Measurements from ENCODE around the gene FARS2. TPM values are rescaled to one million over a fixed set of nuclear protein-coding genes. Genes with fewer than 3 reads are reported as not detected.

The FARS2 gene
- polyA plus RNA-seq, 1 donor from 2014 or later: 11.9 TPM

GRCh38 chr6:5704708-5705107 is 443.4 kb downstream of the FARS2 start:
- no peaks in the 10 kb centered on the region for H3K27me3 ChIP-seq (ENCODE audit: insufficient read depth, low read depth, low read length)
- no peak for TF ChIP-seq SMC3 (conservative IDR thresholded peaks at IDR 0.05; ENCODE audit: poor library complexity)
- no peak for TF ChIP-seq MXI1 (conservative IDR thresholded peaks at IDR 0.05; ENCODE audit: poor library complexity, severe bottlenecking)
- no peak for TF ChIP-seq EP300 (conservative IDR thresholded peaks at IDR 0.05; ENCODE audit: poor library complexity, severe bottlenecking)
- TF ChIP-seq REST (IDR thresholded peaks at IDR 0.05; ENCODE audit: borderline replicate concordance): no peak
- no peak for TF ChIP-seq EZH2 (IDR thresholded peaks at IDR 0.05; ENCODE audit: borderline replicate concordance, insufficient read depth, low read length, poor library complexity, severe bottlenecking)
- TF ChIP-seq CTCF (IDR thresholded peaks at IDR 0.05; ENCODE audit: poor library complexity, severe bottlenecking): no peak
- no peaks in the 10 kb centered on the region for H4K20me1 ChIP-seq (ENCODE audit: insufficient read depth)
- H3K4me3 ChIP-seq (ENCODE audit: low read length): no peak overlapping the region
- H2AFZ ChIP-seq (ENCODE audit: low read depth, low read length): no peak overlapping the region
- no peaks in the 10 kb centered on the region for H3K9me2 ChIP-seq (ENCODE audit: insufficient read depth, low read length)
- H3K36me3 ChIP-seq (ENCODE audit: insufficient read depth, low read length): no peaks in the 10 kb centered on the region
- H3K9me3 ChIP-seq (ENCODE audit: low read length): no peaks in the 10 kb centered on the region
- H3K27ac ChIP-seq (ENCODE audit: low read length): no peak overlapping the region
- H3F3A ChIP-seq (ENCODE audit: insufficient read depth, low read length, poor library complexity, severe bottlenecking): no peaks in the 10 kb centered on the region
- H3K4me2 ChIP-seq (ENCODE audit: low read length): no peak overlapping the region
- no peak overlapping the region for H3K9ac ChIP-seq (ENCODE audit: low read length)
- no peaks in the 10 kb centered on the region for H3K79me2 ChIP-seq (replicated peaks; ENCODE audit: insufficient read depth, low read length)

GRCh38 chr6:5705252-5705651 is 443.9 kb downstream of the FARS2 start:
- no peak overlapping the region for H3K4me3 ChIP-seq (ENCODE audit: low read length)
- no peaks in the 10 kb centered on the region for H3K9me3 ChIP-seq (ENCODE audit: low read length)
- H2AFZ ChIP-seq (ENCODE audit: low read depth, low read length): no peak overlapping the region
- H4K20me1 ChIP-seq (ENCODE audit: insufficient read depth): no peaks in the 10 kb centered on the region
- H3F3A ChIP-seq (ENCODE audit: insufficient read depth, low read length, poor library complexity, severe bottlenecking): no peaks in the 10 kb centered on the region
- no peak overlapping the region for H3K4me2 ChIP-seq (ENCODE audit: low read length)
- H3K36me3 ChIP-seq (ENCODE audit: insufficient read depth, low read length): no peaks in the 10 kb centered on the region
- H3K27ac ChIP-seq (ENCODE audit: low read length): no peak overlapping the region
- no peaks in the 10 kb centered on the region for H3K79me2 ChIP-seq (replicated peaks; ENCODE audit: insufficient read depth, low read length)
- no peak overlapping the region for H3K9ac ChIP-seq (ENCODE audit: low read length)
- TF ChIP-seq RAD21 (conservative IDR thresholded peaks at IDR 0.05) (no peak), CTCF (IDR thresholded peaks at IDR 0.05; ENCODE audit: poor library complexity, severe bottlenecking) (no peak), EZH2 (IDR thresholded peaks at IDR 0.05; ENCODE audit: borderline replicate concordance, insufficient read depth, low read length, poor library complexity, severe bottlenecking) (no peak), EP300 (conservative IDR thresholded peaks at IDR 0.05; ENCODE audit: poor library complexity, severe bottlenecking) (no peak), POLR2AphosphoS5 (IDR thresholded peaks at IDR 0.05) (no peak), SMC3 (conservative IDR thresholded peaks at IDR 0.05; ENCODE audit: poor library complexity) (no peak), MXI1 (conservative IDR thresholded peaks at IDR 0.05; ENCODE audit: poor library complexity, severe bottlenecking) (no peak), REST (IDR thresholded peaks at IDR 0.05; ENCODE audit: borderline replicate concordance) (no peak), TAF1 (IDR thresholded peaks at IDR 0.05; ENCODE audit: low read depth) (no peak)
- no peaks in the 10 kb centered on the region for H3K9me2 ChIP-seq (ENCODE audit: insufficient read depth, low read length)
- no peaks in the 10 kb centered on the region for H3K27me3 ChIP-seq (ENCODE audit: insufficient read depth, low read depth, low read length)
